ENCODE data around the gene DEGS2.

DNA sequence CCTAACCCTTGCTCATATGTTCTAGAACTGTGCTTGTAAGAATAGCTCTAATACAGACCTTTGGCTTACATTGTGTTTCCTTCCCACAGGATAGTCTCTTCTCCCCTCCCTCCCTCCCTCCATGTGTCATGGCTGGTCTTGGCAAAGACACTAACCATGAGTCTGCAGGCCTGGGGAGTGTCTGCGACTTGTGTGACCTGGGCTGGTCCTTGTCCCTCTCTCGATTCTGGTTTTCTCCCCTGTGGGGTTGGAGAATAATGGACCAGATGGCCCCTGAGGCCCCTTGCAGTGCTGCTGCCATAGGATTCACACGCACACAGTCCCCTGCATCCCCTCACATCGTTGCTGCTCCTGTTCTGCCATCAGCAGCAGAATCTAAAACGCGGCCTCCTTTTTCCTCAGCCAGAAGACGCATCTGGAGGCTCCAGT, 30.3 kb downstream of the DEGS2 start:
- TF ChIP-seq ESRRA (IDR thresholded peaks at IDR 0.05; ENCODE audit: borderline replicate concordance, low read length) (no peak), MAZ (IDR thresholded peaks at IDR 0.05; ENCODE audit: borderline replicate concordance, low read depth, low read length) (no peak), RNF2 (IDR thresholded peaks at IDR 0.05; ENCODE audit: borderline replicate concordance, low read depth) (no peak), MAFK (IDR thresholded peaks at IDR 0.05; ENCODE audit: partially characterized antibody) (no peak), EP300 (IDR thresholded peaks at IDR 0.05) (no peak), BHLHE40 (IDR thresholded peaks at IDR 0.05; ENCODE audit: low read depth, low read length) (no peak), POLR2A (IDR thresholded peaks at IDR 0.05; ENCODE audit: low read length) (no peak)
- TF ChIP-seq, protein P1, sequence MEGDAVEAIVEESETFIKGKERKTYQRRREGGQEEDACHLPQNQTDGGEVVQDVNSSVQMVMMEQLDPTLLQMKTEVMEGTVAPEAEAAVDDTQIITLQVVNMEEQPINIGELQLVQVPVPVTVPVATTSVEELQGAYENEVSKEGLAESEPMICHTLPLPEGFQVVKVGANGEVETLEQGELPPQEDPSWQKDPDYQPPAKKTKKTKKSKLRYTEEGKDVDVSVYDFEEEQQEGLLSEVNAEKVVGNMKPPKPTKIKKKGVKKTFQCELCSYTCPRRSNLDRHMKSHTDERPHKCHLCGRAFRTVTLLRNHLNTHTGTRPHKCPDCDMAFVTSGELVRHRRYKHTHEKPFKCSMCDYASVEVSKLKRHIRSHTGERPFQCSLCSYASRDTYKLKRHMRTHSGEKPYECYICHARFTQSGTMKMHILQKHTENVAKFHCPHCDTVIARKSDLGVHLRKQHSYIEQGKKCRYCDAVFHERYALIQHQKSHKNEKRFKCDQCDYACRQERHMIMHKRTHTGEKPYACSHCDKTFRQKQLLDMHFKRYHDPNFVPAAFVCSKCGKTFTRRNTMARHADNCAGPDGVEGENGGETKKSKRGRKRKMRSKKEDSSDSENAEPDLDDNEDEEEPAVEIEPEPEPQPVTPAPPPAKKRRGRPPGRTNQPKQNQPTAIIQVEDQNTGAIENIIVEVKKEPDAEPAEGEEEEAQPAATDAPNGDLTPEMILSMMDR (IDR thresholded peaks at IDR 0.05): no peak
- TF ChIP-seq, protein P2, sequence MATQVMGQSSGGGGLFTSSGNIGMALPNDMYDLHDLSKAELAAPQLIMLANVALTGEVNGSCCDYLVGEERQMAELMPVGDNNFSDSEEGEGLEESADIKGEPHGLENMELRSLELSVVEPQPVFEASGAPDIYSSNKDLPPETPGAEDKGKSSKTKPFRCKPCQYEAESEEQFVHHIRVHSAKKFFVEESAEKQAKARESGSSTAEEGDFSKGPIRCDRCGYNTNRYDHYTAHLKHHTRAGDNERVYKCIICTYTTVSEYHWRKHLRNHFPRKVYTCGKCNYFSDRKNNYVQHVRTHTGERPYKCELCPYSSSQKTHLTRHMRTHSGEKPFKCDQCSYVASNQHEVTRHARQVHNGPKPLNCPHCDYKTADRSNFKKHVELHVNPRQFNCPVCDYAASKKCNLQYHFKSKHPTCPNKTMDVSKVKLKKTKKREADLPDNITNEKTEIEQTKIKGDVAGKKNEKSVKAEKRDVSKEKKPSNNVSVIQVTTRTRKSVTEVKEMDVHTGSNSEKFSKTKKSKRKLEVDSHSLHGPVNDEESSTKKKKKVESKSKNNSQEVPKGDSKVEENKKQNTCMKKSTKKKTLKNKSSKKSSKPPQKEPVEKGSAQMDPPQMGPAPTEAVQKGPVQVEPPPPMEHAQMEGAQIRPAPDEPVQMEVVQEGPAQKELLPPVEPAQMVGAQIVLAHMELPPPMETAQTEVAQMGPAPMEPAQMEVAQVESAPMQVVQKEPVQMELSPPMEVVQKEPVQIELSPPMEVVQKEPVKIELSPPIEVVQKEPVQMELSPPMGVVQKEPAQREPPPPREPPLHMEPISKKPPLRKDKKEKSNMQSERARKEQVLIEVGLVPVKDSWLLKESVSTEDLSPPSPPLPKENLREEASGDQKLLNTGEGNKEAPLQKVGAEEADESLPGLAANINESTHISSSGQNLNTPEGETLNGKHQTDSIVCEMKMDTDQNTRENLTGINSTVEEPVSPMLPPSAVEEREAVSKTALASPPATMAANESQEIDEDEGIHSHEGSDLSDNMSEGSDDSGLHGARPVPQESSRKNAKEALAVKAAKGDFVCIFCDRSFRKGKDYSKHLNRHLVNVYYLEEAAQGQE (IDR thresholded peaks at IDR 0.05): no peak
- TF ChIP-seq, protein P3, sequence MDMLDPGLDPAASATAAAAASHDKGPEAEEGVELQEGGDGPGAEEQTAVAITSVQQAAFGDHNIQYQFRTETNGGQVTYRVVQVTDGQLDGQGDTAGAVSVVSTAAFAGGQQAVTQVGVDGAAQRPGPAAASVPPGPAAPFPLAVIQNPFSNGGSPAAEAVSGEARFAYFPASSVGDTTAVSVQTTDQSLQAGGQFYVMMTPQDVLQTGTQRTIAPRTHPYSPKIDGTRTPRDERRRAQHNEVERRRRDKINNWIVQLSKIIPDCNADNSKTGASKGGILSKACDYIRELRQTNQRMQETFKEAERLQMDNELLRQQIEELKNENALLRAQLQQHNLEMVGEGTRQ (IDR thresholded peaks at IDR 0.05): no peak
- TF ChIP-seq, protein P4, sequence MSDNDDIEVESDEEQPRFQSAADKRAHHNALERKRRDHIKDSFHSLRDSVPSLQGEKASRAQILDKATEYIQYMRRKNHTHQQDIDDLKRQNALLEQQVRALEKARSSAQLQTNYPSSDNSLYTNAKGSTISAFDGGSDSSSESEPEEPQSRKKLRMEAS (IDR thresholded peaks at IDR 0.05): no peak
- TF ChIP-seq, protein P5, sequence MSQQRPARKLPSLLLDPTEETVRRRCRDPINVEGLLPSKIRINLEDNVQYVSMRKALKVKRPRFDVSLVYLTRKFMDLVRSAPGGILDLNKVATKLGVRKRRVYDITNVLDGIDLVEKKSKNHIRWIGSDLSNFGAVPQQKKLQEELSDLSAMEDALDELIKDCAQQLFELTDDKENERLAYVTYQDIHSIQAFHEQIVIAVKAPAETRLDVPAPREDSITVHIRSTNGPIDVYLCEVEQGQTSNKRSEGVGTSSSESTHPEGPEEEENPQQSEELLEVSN (IDR thresholded peaks at IDR 0.05; ENCODE audit: borderline replicate concordance, low read depth): no peak

Data from A549 (cell line).